DMS153 (cell line): ENCODE data around the gene DCAF11.

Experiments
- DNase-seq: peaks from one replicate; lab custom pipeline; 2025; lab: John Stamatoyannopoulos, UW

The DCAF11 gene

GRCh38 chr14:24160850-24161804, 46.5 kb downstream of the DCAF11 start, which contains the start of gene IRF9:
Gene IRF9, plus strand, starts transcription at chr14:24161265. Its CDS starts 880 bp downstream, at chr14:24162145.
- DNase-seq: peak; percentile 93

- DNase-seq: no peak
Observed at GRCh38 chr14:24162093-24162492, 47.5 kb downstream of the DCAF11 start.

GRCh38 chr14:24164518-24164991, 50.0 kb downstream of the DCAF11 start:
- DNase-seq: no peak

- DNase-seq: no peak
Observed at GRCh38 chr14:24165785-24166184, 51.2 kb downstream of the DCAF11 start.

GRCh38 chr14:24167469-24168114, 53.0 kb downstream of the DCAF11 start:
- DNase-seq: no peak

- DNase-seq: peak; percentile 94
Observed at GRCh38 chr14:24171422-24172260, 57.1 kb downstream of the DCAF11 start, which contains the start of gene REC8. Gene REC8, plus strand, starts transcription at chr14:24172080. Its CDS starts 473 bp downstream, at chr14:24172553.

GRCh38 chr14:24172261-24172860, 57.8 kb downstream of the DCAF11 start:
- DNase-seq: no peak

- DNase-seq: no peak
Observed at GRCh38 chr14:24172871-24173281, 58.3 kb downstream of the DCAF11 start.
